NOMO-1 treated with DMSO at 0.1 percent for 48 hours (cell line): ENCODE data around the gene MAMDC4.
"Not testable (repeated sequence)": the region's sequence is repeated elsewhere in the genome, so short reads cannot be mapped to it uniquely, and the experiment has no call there.

Source experiments
- DNase-seq: peaks from one replicate; lab custom pipeline; 2025; ENCODE audit not compliant: unreplicated experiment; lab: John Stamatoyannopoulos, UW

MAMDC4 gene

DNA sequence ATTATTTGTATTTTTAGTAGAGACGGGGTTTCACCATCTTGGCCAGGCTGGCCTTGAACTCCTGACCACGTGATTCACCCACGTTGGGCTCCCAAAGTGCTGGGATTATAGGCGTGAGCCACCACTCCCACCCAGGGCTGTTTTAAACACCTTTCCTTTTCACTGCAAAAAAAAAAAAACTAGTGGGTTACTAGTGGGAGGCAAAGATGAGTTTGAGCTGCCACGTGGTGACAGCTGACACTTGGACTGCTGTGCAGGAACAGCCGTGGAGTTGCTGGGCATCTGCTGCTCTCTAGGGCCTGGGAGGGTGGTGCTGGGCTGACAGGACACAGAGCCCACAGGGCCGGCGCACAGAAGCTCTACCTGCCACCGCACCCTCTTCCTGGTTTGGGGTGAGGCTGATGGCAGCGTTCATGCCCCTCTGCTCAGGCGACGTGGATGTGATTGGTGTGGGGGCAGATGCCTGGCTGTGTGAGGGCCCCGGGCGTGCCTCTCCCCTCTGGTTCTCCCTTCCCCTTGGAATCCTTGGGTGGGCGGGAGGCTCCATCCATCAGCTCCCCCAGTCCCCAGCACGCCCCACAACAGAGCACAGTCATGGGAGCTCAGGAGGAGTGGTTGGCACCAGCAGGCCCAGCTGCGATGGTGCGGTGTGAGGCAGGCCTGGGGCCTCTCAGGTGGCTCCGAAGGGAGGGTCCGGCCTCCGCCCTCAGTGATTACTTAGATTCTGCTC, 27.5 kb upstream of the MAMDC4 start:
- no peak for DNase-seq

- no peak for DNase-seq
Observed at GRCh38 chr9:136825295-136826187, 26.6 kb upstream of the MAMDC4 start.

GRCh38 chr9:136826188-136826541, 26.0 kb upstream of the MAMDC4 start:
- no peak for DNase-seq

- no peak for DNase-seq
Observed at GRCh38 chr9:136826703-136827582, 25.2 kb upstream of the MAMDC4 start.

DNA sequence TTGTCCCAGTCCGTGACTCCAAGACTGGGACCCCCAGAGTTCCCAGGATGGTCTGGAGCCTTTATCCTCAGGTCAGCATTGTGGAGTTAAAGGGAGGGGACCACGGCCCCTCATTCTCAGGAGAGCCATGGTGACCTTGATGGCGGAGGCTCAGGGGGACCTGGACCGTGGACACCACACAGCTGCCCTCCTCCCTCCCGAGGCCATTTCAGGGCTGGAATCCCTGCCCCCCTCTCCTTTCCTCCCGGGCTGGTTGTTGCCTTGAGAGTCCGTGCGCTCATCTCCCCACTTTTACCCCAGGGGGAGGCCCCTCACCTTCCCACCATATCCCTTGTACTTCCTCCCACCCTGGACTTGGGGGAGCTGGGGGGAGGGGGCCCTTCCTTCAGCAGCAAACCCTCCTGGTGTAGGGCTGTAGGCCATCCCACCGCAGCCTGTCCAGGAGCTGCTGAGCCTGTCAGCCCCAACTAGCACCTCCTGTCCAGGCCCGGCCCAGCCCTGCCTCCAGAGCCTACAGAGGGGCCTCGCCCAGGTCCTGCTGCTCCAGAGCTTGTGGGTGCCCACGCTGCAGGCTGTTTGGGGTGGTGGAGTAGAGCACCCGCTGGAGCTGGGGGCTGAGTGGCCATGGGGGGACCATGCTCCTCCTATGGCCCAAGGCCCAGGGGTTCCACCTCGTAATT, 24.2 kb upstream of the MAMDC4 start:
- DNase-seq: no peak

- no peak for DNase-seq
Observed at GRCh38 chr9:136828474-136829140, 23.5 kb upstream of the MAMDC4 start.

DNA sequence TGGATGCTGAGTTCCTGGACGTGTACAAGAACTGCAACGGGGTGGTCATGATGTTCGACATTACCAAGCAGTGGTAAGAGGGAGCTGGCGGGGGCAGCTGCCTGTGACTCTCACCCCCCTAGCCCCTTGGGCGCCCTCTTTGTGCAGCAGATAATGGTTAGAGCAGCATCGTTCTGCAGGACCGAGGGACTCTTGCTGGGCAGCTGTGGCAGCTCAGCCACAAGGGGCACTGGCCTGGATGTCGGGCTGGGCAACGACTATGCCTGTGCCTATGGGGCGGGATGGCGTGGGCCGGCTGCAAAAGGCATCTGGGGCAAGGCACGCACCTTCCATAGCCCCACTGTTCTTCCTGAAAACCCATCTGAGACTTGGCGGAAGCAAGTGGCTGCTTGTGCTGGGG, 22.7 kb upstream of the MAMDC4 start:
- no peak for DNase-seq

DNA sequence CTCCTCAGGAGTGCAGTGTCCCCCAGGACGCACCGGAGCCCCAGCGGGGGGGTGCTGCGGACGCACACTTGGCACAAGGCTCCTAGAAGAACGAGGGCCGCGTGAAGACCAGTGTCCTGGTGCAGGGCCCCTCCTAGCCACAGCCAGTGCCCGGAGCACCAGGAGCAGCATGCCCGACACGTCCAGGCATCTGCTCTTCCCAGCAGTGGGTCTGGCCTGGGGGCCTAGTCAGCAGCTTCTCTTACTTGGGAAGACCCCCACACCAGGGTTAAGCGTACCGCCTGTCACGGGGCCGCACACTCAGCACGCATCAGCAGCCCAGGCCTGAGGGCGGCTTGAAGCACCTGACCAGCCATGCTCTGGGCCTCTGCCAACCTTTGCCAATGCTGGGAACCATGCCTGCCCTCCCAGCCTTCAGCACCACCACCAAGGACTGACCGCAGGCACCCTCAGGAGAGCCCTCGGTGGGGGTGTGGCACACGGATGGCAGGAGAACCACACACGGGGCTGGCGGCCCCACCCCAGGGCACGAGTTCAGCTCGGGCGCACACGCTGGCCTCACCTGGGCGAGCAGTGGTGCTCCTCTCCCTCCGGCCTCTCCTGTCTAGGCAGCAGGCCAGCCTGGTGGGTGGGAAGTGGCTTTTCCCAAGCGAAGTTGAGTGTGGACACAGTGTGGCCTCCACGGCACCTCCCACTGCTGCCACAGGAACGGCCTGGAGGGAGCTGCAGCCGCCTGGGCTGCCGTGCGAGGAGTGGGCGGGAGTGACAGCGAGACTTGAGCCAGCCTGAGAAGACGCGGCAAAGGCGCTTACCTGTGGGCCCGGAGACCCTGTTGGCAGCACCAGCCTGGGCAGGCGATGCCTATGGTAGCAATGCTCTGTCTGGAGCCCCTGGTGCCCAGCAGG, 21.9 kb upstream of the MAMDC4 start:
- no peak for DNase-seq

DNA sequence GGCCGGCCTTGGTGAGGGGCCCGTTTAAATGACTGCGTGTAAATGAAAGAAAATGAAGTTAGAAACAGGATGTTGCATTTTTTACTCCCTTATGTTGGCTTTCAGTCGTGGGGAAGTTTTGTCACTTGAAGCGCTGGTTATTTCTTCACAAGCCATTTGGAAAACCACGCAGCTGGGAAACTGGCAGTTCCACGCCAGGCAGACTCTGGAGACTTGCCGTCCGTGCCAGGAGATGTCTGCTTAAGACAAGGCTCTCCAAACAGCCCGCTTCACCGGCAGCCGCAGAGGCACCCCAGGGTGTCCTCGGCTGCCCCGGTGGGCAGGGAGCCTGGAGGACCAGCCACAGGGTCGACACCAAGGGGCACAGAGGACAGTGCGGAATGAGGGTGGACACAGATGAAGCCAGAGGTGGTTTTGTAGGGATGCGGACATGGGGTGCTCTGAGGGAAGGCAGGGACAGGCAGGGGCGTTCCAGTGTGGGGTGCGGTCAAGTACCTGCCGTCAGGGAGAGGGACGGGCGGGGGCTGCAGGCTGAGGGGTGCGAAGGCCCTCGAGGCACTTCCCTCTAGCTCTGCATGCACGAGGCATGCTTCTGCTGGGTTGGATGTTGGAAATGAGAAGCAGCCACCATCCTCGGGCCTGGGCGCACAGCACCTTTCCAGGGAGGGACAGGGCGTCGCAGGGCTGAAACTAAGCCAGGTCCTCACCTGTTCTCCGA, 21.0 kb upstream of the MAMDC4 start:
- no peak for DNase-seq

DNA sequence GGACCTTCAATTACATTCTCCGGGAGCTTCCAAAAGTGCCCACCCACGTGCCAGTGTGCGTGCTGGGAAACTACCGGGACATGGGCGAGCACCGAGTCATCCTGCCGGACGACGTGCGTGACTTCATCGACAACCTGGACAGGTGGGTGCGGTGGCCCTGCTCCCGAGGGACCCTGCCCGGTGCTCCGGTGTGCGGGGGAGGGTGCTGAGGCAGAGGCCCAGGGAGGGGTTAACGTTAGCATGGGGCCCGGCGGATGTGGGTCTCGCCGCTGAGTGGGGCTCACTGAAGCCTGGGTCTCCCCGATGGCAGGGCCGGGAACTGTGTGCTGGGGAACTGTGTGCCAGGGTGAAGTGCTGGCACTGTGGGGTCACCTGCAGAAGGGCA, 20.4 kb upstream of the MAMDC4 start:
- DNase-seq: no peak

DNA sequence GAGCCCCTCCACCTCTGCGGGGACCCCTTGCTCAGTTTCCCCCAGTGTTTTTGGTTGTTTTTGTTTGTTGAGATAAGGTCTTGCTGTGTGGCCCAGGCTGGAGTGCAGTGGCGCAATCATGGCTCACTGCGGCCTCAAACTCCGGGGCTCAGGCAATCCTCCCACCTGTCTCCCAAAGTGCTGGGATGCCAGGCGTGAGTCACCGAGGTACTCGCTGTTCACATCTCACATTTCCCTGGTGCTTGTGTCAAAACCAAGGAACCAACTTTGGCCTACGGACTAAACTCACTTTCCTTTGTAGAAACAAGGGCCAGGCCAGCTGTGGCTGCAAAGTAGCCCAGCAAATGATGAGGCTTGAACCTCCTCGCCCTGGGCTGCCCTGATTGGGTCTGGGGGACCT, 19.6 kb upstream of the MAMDC4 start:
- DNase-seq: no peak

DNA sequence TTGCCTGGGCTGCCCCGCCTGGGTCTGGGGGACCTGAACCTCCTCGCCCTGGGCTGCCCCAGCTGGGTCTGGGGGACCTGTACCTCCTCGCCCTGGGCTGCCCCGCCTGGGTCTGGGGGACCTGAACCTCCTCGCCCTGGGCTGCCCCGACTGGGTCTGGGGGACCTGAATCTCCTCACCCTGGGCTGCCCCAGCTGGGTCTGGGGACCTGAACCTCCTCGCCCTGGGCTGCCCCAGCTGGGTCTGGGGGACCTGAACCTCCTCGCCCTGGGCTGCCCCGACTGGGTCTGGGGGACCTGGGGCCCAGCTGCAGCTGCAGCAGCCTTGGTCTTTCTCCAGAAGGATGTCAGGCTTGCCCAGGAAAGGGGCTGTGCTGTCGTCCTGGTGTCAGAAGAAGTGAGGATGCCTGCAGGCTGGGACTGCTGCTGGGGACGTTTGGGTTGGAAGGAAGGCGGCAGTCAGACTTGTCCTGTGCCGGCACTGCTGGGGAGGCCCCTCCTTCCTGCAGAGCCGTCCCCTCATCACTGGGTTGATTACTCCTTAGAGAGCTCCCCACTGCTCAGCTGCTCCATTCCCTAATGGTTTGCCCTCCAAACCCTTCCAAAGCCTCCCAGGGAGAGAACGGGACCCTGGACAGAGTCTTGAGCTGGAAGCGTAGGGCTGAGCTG, 18.6 kb upstream of the MAMDC4 start:
- not testable (repeated sequence) for DNase-seq

DNA sequence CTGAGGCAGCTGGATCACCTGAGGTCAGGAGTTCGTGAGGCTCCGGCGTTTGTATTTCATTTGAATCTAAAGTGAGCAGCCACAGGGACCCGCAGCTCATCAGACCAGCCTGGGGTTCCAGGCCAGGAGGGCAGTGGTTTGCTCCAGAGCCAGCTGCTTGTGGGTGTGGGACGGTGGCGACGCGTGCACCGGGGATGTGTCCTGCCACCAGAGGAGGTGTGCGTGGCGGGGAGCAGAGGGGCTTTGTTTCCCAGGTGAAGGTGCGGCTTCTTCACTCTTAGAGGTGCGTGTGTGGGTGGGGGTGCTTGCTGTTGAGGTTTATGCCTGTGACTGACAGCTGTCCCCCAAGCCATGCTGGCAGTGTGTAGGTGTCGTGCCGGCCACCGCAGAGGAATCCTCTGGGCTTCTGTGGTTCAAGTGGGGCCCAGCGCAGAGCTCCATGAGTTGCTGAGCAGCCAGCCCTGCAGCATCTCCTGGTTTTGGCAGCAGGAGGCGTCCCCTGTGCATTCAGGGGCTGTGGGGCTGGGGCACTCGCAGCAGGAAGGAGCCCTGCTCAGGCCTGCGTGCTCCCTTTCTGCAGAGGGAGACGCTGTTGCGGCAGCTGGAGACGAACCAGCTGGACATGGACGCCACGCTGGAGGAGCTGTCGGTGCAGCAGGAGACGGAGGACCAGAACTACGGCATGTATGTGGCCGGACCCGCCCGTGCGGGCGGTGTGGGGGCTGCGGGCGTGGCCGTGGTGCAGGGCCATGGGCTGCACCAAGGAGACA, 16.8 kb upstream of the MAMDC4 start:
- no peak for DNase-seq

DNA sequence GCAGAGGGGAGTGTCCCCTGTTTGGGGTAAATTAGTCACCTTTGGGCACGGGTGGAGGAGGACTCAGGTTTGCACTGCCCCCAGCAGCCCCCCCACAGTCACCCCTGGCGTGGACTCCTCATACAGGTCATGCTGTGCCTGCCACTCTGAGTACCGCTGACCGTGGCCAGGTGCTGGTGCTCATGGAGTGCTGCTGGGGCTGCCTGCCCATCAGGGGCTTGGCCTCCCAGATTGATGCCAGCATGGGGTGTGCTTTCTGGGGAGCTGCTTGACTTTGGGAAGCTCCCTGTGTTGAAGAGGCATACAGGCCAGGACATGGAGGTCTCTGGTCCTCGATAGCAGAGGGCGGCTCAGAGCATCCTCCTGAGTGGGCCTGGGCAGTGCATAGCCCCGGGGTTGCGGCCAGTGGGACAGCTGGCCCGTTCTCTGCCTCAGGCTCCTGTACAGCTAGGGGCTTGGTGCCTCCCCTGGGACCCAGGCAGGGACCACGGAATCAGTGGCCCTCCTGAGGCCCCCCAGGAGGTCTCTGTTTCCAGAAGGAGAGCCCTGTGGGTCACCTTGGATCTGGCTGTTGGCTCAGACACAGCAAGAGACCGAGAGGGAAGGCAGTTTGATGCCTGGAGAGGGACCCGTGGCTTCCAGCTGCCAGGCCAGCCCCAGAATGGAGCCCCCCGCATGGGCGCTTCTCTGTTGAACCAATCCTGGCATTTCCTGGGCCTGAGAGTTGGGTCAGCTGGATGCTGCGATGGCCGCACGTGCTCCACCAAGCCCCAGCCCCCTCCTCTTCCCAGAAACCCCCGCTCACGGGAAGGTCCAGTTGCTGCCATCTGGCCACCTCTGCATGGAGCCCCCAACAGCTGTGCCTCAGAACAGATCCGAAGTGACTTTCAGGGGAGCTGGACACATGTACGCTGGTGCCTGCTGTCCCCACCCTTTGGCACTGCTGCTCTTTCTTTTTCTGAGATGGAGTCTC, 15.9 kb upstream of the MAMDC4 start:
- no peak for DNase-seq

- DNase-seq: no peak
Observed at GRCh38 chr9:136837146-136837855, 14.8 kb upstream of the MAMDC4 start.

GRCh38 chr9:136837856-136838277, 14.3 kb upstream of the MAMDC4 start:
- not testable (repeated sequence) for DNase-seq
